ENCODE measurements around the gene FKBP10. TPM values are rescaled to one million over a fixed set of nuclear protein-coding genes. Genes with fewer than 3 reads are reported as not detected.

FKBP10 gene
- total RNA-seq, 1 experiment from 2014 or later = 112 TPM

DNA sequence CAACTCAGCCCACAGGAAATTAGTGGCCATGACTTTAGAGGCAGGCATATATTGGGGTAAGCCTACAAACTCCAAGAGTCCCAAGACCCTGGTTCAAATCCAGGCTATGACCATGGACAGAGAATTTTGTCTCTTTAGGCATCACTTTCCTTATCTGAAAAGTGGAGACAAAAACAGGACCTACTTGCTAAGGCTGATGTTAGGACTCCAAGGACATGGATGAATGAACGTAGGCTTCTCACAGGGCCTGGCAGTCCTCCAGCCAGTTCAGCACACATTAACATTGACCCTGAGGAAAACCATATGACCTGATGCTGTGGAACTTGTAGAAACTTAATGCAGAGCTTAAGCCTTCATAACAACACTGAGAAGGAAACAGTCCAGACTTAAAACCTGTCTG, 1.4 kb downstream of the FKBP10 start:
- DNase-seq = no peak
- peaks cover 17% of the 10 kb centered on the region for H3K4me1 ChIP-seq
- H3K4me3 ChIP-seq (ENCODE audit: low read depth, low read length) = peak overlapping the region; percentile 91
- TF ChIP-seq, protein P1, sequence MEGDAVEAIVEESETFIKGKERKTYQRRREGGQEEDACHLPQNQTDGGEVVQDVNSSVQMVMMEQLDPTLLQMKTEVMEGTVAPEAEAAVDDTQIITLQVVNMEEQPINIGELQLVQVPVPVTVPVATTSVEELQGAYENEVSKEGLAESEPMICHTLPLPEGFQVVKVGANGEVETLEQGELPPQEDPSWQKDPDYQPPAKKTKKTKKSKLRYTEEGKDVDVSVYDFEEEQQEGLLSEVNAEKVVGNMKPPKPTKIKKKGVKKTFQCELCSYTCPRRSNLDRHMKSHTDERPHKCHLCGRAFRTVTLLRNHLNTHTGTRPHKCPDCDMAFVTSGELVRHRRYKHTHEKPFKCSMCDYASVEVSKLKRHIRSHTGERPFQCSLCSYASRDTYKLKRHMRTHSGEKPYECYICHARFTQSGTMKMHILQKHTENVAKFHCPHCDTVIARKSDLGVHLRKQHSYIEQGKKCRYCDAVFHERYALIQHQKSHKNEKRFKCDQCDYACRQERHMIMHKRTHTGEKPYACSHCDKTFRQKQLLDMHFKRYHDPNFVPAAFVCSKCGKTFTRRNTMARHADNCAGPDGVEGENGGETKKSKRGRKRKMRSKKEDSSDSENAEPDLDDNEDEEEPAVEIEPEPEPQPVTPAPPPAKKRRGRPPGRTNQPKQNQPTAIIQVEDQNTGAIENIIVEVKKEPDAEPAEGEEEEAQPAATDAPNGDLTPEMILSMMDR (IDR thresholded peaks at IDR 0.05; ENCODE audit: insufficient read depth in 1 of 2, low read depth in 1 of 2, low read length in 1 of 2, severe bottlenecking in 1 of 2, unreplicated experiment in 1 of 2) = no peak
- intact Hi-C loops (cut with micrococcal nuclease; ENCODE audit: unreplicated experiment) = no loop called here
- H3K4me3 Mint-ChIP-seq (ENCODE audit: unreplicated experiment) = peak overlapping the region; percentile 99
- peak overlapping the region; percentile 97 for H3K27ac Mint-ChIP-seq (ENCODE audit: unreplicated experiment)
- H3K36me3 Mint-ChIP-seq (ENCODE audit: insufficient read depth, unreplicated experiment) = peaks cover 43% of the 10 kb centered on the region
- peaks cover 6% of the 10 kb centered on the region for H3K4me1 Mint-ChIP-seq (ENCODE audit: low read depth, unreplicated experiment)
- no peaks in the 10 kb centered on the region for H3K9me3 ChIP-seq
- H3K36me3 ChIP-seq (ENCODE audit: control insufficient read depth, insufficient read depth, low read length) = peaks cover 3% of the 10 kb centered on the region
- CTCF ChIA-PET = no interaction called here
- no TSS peak for BruUV-seq (replicated peaks)
- H3K9me3 Mint-ChIP-seq (ENCODE audit: unreplicated experiment) = no peaks in the 10 kb centered on the region
- no peaks in the 10 kb centered on the region for H3K27me3 Mint-ChIP-seq (ENCODE audit: insufficient read depth, unreplicated experiment)
- no peaks in the 10 kb centered on the region for H3K27me3 ChIP-seq (replicated peaks; ENCODE audit: control insufficient read depth, insufficient read depth, low read length)
- POLR2A ChIA-PET = no interaction called here

- POLR2A ChIA-PET = interaction anchor here (0.9 kb wide), 1 partner anchor 48 kb away, joined by 3 read pairs; the partner anchor contains the start of gene KLHL11
- no peak for DNase-seq
Measured at GRCh38 chr17:41816637-41817320, 4.0 kb downstream of the FKBP10 start.

GRCh38 chr17:41818024-41818423, 5.2 kb downstream of the FKBP10 start:
- Histone ChIP-seq H3K36me3 (ENCODE audit: control insufficient read depth, insufficient read depth, low read length) (peaks cover 3% of the 10 kb centered on the region), H3K4me1 (peaks cover 8% of the 10 kb centered on the region; the same call in 1 of the 2 replicates), H3K9me3 (no peaks in the 10 kb centered on the region), H3K27me3 (replicated peaks; ENCODE audit: control insufficient read depth, insufficient read depth, low read length) (no peaks in the 10 kb centered on the region), H3K4me3 (ENCODE audit: low read depth, low read length) (no peak overlapping the region)
- no peak for DNase-seq
- intact Hi-C loops (cut with micrococcal nuclease; ENCODE audit: unreplicated experiment) = no loop called here
- Mint-ChIP-seq H3K27ac (ENCODE audit: unreplicated experiment) (no peak overlapping the region), H3K27me3 (ENCODE audit: insufficient read depth, unreplicated experiment) (no peaks in the 10 kb centered on the region), H3K4me3 (ENCODE audit: unreplicated experiment) (no peak overlapping the region), H3K4me1 (ENCODE audit: low read depth, unreplicated experiment) (peaks cover 6% of the 10 kb centered on the region), H3K9me3 (ENCODE audit: unreplicated experiment) (no peaks in the 10 kb centered on the region), H3K36me3 (ENCODE audit: insufficient read depth, unreplicated experiment) (peaks cover 39% of the 10 kb centered on the region)
- POLR2A ChIA-PET = no interaction called here
- BruUV-seq (replicated peaks) = no TSS peak
- TF ChIP-seq, protein P1 (IDR thresholded peaks at IDR 0.05; ENCODE audit: insufficient read depth in 1 of 2, low read depth in 1 of 2, low read length in 1 of 2, severe bottlenecking in 1 of 2, unreplicated experiment in 1 of 2) = no peak
- CTCF ChIA-PET = interaction anchor here (0.7 kb wide), 1 partner anchor 13 kb away, joined by 3 read pairs; no protein-coding TSS in a partner anchor

More at GRCh38 chr17:41816637-41817320, 4.0 kb downstream of the FKBP10 start:
- CTCF ChIA-PET = no interaction called here
- TF ChIP-seq, protein P1 (IDR thresholded peaks at IDR 0.05; ENCODE audit: insufficient read depth in 1 of 2, low read depth in 1 of 2, low read length in 1 of 2, severe bottlenecking in 1 of 2, unreplicated experiment in 1 of 2) = no peak
- H3K27me3 Mint-ChIP-seq (ENCODE audit: insufficient read depth, unreplicated experiment) = no peaks in the 10 kb centered on the region
- H3K9me3 ChIP-seq = no peaks in the 10 kb centered on the region
- no peak overlapping the region for H3K4me3 ChIP-seq (ENCODE audit: low read depth, low read length)
- peaks cover 41% of the 10 kb centered on the region for H3K36me3 Mint-ChIP-seq (ENCODE audit: insufficient read depth, unreplicated experiment)
- H3K9me3 Mint-ChIP-seq (ENCODE audit: unreplicated experiment) = no peaks in the 10 kb centered on the region
- intact Hi-C loops (cut with micrococcal nuclease; ENCODE audit: unreplicated experiment) = no loop called here
- peaks cover 6% of the 10 kb centered on the region for H3K4me1 Mint-ChIP-seq (ENCODE audit: low read depth, unreplicated experiment)
- no TSS peak for BruUV-seq (replicated peaks)
- H3K4me3 Mint-ChIP-seq (ENCODE audit: unreplicated experiment) = no peak overlapping the region
- H3K4me1 ChIP-seq = peaks cover 8% of the 10 kb centered on the region; the same call in 1 of the 2 replicates
- no peaks in the 10 kb centered on the region for H3K27me3 ChIP-seq (replicated peaks; ENCODE audit: control insufficient read depth, insufficient read depth, low read length)
- no peak overlapping the region for H3K27ac Mint-ChIP-seq (ENCODE audit: unreplicated experiment)
- H3K36me3 ChIP-seq (ENCODE audit: control insufficient read depth, insufficient read depth, low read length) = peaks cover 3% of the 10 kb centered on the region
